A549 (cell line): ENCODE results near the gene ZNF638.

Source experiments
- POLR2A ChIP-seq: IDR thresholded peaks from 2 replicates; pipeline ENCODE4 v1.6.1; 2012; ENCODE audit warnings: mild to moderate bottlenecking, low read length
- TF ChIP-seq, protein P1 (sequence below): fragments of >200 bp; sonication (Bioruptor Twin); formaldehyde crosslinking; IDR thresholded peaks from 3 replicates; pipeline ENCODE4 v1.5.1; 2016

DNA sequence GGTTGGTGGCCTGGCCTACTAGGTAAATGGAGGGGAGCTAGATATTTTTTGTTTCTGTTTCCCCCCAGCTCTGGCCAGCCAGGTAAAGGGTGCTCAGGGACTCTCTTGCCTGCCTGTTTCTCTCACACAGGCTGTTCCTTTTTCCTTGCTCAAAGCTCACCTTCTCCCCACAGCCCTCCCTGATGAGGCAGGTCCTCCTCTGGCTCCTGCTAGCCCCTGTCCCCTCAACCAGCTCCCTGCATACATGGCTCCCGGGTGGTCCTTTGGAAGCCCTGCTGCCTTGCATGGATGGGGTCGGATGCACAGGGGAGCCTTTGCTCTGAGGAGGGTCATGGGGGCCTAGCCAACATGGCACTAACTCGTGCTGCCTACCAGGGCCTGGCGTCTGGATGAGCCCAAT is 149.5 kb downstream of the ZNF638 start:
- TF ChIP-seq, protein P1, sequence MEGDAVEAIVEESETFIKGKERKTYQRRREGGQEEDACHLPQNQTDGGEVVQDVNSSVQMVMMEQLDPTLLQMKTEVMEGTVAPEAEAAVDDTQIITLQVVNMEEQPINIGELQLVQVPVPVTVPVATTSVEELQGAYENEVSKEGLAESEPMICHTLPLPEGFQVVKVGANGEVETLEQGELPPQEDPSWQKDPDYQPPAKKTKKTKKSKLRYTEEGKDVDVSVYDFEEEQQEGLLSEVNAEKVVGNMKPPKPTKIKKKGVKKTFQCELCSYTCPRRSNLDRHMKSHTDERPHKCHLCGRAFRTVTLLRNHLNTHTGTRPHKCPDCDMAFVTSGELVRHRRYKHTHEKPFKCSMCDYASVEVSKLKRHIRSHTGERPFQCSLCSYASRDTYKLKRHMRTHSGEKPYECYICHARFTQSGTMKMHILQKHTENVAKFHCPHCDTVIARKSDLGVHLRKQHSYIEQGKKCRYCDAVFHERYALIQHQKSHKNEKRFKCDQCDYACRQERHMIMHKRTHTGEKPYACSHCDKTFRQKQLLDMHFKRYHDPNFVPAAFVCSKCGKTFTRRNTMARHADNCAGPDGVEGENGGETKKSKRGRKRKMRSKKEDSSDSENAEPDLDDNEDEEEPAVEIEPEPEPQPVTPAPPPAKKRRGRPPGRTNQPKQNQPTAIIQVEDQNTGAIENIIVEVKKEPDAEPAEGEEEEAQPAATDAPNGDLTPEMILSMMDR = no peak
- no peak for TF ChIP-seq POLR2A
